HT-29 (cell line): ENCODE results near the gene ENTPD2. TPM values are rescaled to one million over a fixed set of nuclear protein-coding genes. Genes with fewer than 3 reads are reported as not detected.
A peak's percentile ranks its signal among the peaks of the same experiment; 100 is the strongest.

Experiments
- DNase-seq: peaks from one replicate; pipeline ENCODE4 v3.0.0-alpha.2; 2015; ENCODE audit warnings: low spot score
- total RNA-seq: library from RNA; depleted of rRNA; stranded (reverse); fragments of >200 nt; shearing (Covaris generic); gene quantifications from 2 replicates; pipeline ENCODE4 v1.2.3, GENCODE V29; 2014

ENTPD2 gene
- total RNA-seq, 1 experiment from 2014 or later: 2.7 TPM

GRCh38 chr9:137079401-137079787 lies 25.5 kb upstream of the ENTPD2 start:
- no peak for DNase-seq

GRCh38 chr9:137078701-137079400 lies 25.0 kb upstream of the ENTPD2 start:
- no peak for DNase-seq

GRCh38 chr9:137077758-137078693 lies 24.2 kb upstream of the ENTPD2 start:
- DNase-seq: no peak

- no peak for DNase-seq
Observed at GRCh38 chr9:137077010-137077747, 23.3 kb upstream of the ENTPD2 start, which contains the start of gene UAP1L1. Gene UAP1L1 (plus strand): TSS chr9:137077517. CDS start chr9:137077533, 16 bp downstream.

GRCh38 chr9:137076636-137077009 lies 22.8 kb upstream of the ENTPD2 start:
- no peak for DNase-seq

- DNase-seq: no peak
Observed at GRCh38 chr9:137075275-137075775, 21.5 kb upstream of the ENTPD2 start.

GRCh38 chr9:137074657-137075274 lies 20.9 kb upstream of the ENTPD2 start:
- DNase-seq: no peak

- no peak for DNase-seq
Observed at GRCh38 chr9:137073992-137074399, 20.1 kb upstream of the ENTPD2 start.

GRCh38 chr9:137071282-137071681 lies 17.4 kb upstream of the ENTPD2 start:
- DNase-seq: no peak

- peak; percentile 65 for DNase-seq
Observed at GRCh38 chr9:137070906-137071275, 17.0 kb upstream of the ENTPD2 start.

- peak; percentile 91 for DNase-seq
Observed at GRCh38 chr9:137070201-137070905, 16.5 kb upstream of the ENTPD2 start, which contains the start of gene SAPCD2. Gene SAPCD2 (minus strand): TSS chr9:137070557. CDS start chr9:137070460, 97 bp downstream.

- no peak for DNase-seq
Observed at GRCh38 chr9:137069508-137070091, 15.7 kb upstream of the ENTPD2 start.

GRCh38 chr9:137068539-137069507 lies 15.0 kb upstream of the ENTPD2 start:
- DNase-seq: no peak

- peak; percentile 90 for DNase-seq
Observed at GRCh38 chr9:137067860-137068538, 14.1 kb upstream of the ENTPD2 start.

- no peak for DNase-seq
Observed at GRCh38 chr9:137066096-137066861, 12.4 kb upstream of the ENTPD2 start.

GRCh38 chr9:137065336-137065967 lies 11.6 kb upstream of the ENTPD2 start:
- DNase-seq: no peak

- no peak for DNase-seq
Observed at GRCh38 chr9:137064880-137065164, 11.0 kb upstream of the ENTPD2 start.
